ENCODE measurements around the gene SPTBN4.
"Not testable (repeated sequence)": the region's sequence is repeated elsewhere in the genome, so short reads cannot be mapped to it uniquely, and the experiment has no call there.

Gene SPTBN4

GRCh38 chr19:40588926-40589569, 122.2 kb downstream of the SPTBN4 start:
- DNase-seq (ENCODE audit: low read depth), result no peak

GRCh38 chr19:40589591-40590429, 123.0 kb downstream of the SPTBN4 start:
- DNase-seq (ENCODE audit: low read depth), result no peak

- no peak for DNase-seq (ENCODE audit: low read depth)
Measured at GRCh38 chr19:40590464-40591265, 123.9 kb downstream of the SPTBN4 start.

- not testable (repeated sequence) for DNase-seq (ENCODE audit: low read depth)
Measured at GRCh38 chr19:40591724-40592123, 124.9 kb downstream of the SPTBN4 start.

- no peak for DNase-seq (ENCODE audit: low read depth)
Measured at GRCh38 chr19:40592170-40592569, 125.4 kb downstream of the SPTBN4 start.

- no peak for DNase-seq (ENCODE audit: low read depth)
Measured at GRCh38 chr19:40594255-40594654, 127.5 kb downstream of the SPTBN4 start.

GRCh38 chr19:40594657-40595091, 127.9 kb downstream of the SPTBN4 start:
- DNase-seq (ENCODE audit: low read depth), result no peak

GRCh38 chr19:40596608-40597328, 130.0 kb downstream of the SPTBN4 start:
- no peak for DNase-seq (ENCODE audit: low read depth)

- no peak for DNase-seq (ENCODE audit: low read depth)
Measured at GRCh38 chr19:40597329-40597838, 130.6 kb downstream of the SPTBN4 start.

GRCh38 chr19:40598121-40598917, 131.5 kb downstream of the SPTBN4 start:
- DNase-seq (ENCODE audit: low read depth), result peak; percentile 76

- DNase-seq (ENCODE audit: low read depth), result no peak
Measured at GRCh38 chr19:40598918-40599307, 132.1 kb downstream of the SPTBN4 start.

GRCh38 chr19:40599331-40599901, 132.6 kb downstream of the SPTBN4 start:
- no peak for DNase-seq (ENCODE audit: low read depth)

- DNase-seq (ENCODE audit: low read depth), result no peak
Measured at GRCh38 chr19:40599902-40600569, 133.2 kb downstream of the SPTBN4 start.

GRCh38 chr19:40600570-40601133, 133.9 kb downstream of the SPTBN4 start:
- no peak for DNase-seq (ENCODE audit: low read depth)

- no peak for DNase-seq (ENCODE audit: low read depth)
Measured at GRCh38 chr19:40601134-40601974, 134.6 kb downstream of the SPTBN4 start, which contains the start of gene LTBP4. TSS of gene LTBP4 (plus strand) at chr19:40601369. CDS start at chr19:40601388, 19 bp downstream.

GRCh38 chr19:40603071-40603388, 136.2 kb downstream of the SPTBN4 start:
- DNase-seq (ENCODE audit: low read depth), result no peak

GRCh38 chr19:40603389-40604170, 136.8 kb downstream of the SPTBN4 start:
- peak; percentile 75 for DNase-seq (ENCODE audit: low read depth)

GRCh38 chr19:40604171-40604646, 137.4 kb downstream of the SPTBN4 start:
- no peak for DNase-seq (ENCODE audit: low read depth)
